Nephron (organoid): Measurements from ENCODE around the gene STN1.

Experiments
- H3K27ac Mint-ChIP-seq, 3 experiments: 2 replicates each; pipeline ENCODE4 v1.8.0; 2020; ENCODE audit warnings: mixed read lengths in 3 of 3, mild to moderate bottlenecking in 2 of 3, moderate library complexity in 1 of 3
- H3K27me3 Mint-ChIP-seq: 2 replicates; pipeline ENCODE4 v1.8.0; 2021; ENCODE audit warnings: low read depth, mild to moderate bottlenecking, moderate library complexity, mixed read lengths
- H3K36me3 Mint-ChIP-seq: 2 replicates; pipeline ENCODE4 v1.8.0; 2020; ENCODE audit warnings: low read depth, mixed read lengths
- H3K4me1 Mint-ChIP-seq: 2 replicates; pipeline ENCODE4 v1.8.0; 2020; ENCODE audit warnings: mixed read lengths
- H3K4me3 Mint-ChIP-seq, 3 experiments: 2 replicates each; pipeline ENCODE4 v1.8.0; 2020; ENCODE audit warnings: mild to moderate bottlenecking in 3 of 3, mixed read lengths in 3 of 3, moderate library complexity in 2 of 3
- H3K9me3 Mint-ChIP-seq: 2 replicates; pipeline ENCODE4 v1.8.0; 2020; ENCODE audit warnings: mixed read lengths
- TF ChIP-seq, protein P1 (sequence below), 3 experiments: fragments of 200-600 bp; sonication (generic); IDR thresholded peaks; one replicate each; pipeline ENCODE4 v1.5.0; 2021; ENCODE audit warnings: antibody characterized with exemption in 3 of 3; ENCODE audit not compliant: unreplicated experiment in 3 of 3

Gene STN1

DNA sequence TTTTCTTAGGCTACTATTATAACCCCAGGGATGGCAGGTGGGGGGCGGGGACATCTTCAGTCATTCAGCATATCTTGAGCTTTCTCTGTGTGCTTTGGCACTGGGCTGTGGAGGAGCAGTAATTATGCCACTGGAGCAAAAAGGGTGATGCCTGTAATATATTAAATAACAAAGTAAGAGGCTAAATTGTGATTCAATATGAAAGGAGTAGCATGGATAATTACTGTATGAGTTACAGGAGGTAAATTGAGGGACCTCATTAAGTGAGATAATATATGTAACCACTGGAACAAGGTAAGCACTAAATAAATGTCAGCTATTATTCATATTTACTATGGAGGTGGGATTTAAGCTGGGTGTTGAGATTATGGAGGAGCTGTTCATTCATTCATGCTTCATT is 3.3 kb upstream of the STN1 start:
- Mint-ChIP-seq H3K4me1 (peaks cover 21% of the 10 kb centered on the region), H3K9me3 (no peaks in the 10 kb centered on the region), H3K27ac (no peak overlapping the region), H3K27me3 (no peaks in the 10 kb centered on the region), H3K36me3 (no peaks in the 10 kb centered on the region), H3K4me3 (no peak overlapping the region)
- TF ChIP-seq, protein P1, sequence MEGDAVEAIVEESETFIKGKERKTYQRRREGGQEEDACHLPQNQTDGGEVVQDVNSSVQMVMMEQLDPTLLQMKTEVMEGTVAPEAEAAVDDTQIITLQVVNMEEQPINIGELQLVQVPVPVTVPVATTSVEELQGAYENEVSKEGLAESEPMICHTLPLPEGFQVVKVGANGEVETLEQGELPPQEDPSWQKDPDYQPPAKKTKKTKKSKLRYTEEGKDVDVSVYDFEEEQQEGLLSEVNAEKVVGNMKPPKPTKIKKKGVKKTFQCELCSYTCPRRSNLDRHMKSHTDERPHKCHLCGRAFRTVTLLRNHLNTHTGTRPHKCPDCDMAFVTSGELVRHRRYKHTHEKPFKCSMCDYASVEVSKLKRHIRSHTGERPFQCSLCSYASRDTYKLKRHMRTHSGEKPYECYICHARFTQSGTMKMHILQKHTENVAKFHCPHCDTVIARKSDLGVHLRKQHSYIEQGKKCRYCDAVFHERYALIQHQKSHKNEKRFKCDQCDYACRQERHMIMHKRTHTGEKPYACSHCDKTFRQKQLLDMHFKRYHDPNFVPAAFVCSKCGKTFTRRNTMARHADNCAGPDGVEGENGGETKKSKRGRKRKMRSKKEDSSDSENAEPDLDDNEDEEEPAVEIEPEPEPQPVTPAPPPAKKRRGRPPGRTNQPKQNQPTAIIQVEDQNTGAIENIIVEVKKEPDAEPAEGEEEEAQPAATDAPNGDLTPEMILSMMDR (IDR thresholded peaks at IDR 0.05; ENCODE audit: unreplicated experiment in 3 of 3): no peak

DNA sequence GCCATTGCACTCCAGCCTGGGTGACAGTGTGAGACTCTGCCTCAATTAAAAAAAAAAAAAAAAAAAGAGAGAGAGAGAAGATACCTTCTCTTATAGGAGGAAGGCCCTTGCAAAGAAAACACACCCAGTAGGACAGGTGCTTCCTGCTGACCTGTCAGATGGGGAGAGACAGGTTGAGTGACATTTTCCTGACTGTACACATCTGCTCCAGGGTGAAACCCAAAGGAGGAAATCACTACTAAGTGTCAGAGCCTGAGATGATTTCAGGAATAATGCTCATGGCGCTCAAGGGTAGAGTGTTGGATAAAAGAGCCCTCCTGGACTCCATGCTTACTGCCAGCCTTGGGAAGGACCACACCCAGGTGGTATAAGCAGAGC is 1.7 kb upstream of the STN1 start:
- Mint-ChIP-seq H3K4me3 (no peak overlapping the region), H3K27ac (peak overlapping the region in 1 of 3 experiments; percentile 29), H3K27me3 (no peaks in the 10 kb centered on the region), H3K36me3 (no peaks in the 10 kb centered on the region), H3K9me3 (no peaks in the 10 kb centered on the region), H3K4me1 (peaks cover 26% of the 10 kb centered on the region)
- TF ChIP-seq, protein P1 (IDR thresholded peaks at IDR 0.05; ENCODE audit: unreplicated experiment in 3 of 3): no peak

DNA sequence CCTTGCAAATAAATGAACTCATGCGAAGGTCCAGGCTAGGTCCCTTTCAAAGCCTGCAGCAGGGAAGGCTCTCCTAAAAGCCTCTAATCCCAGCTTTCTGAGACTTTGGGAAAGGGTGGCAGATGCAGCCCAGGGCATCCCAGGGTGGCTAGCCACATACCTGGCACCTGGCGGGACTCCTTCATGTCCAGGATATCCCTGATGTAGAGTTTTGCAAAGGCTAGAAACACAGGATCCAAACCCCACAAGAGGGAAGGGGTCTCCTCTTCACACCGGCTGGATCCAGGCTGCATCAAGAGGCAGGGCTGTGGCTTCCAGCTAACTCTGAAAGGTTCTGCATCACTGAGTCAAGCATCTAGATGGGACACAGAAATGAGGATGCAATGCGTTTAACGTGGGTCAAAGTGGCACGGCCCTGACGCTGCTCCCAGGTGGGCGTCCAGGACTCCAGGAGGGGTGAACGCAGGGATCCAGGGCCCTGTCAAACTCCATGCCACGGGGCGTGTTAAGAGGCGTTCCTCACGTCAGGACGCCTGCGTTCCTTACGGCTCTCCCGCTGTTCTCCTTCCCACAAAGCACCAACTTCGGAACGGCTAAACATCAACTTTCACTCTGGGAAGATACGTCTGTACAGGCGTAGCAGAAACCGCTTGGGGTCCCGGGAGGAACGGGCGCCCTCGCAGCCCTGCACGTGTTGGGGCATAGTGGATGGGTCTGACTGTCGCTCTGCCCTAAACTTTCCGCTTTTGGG is 507 bp downstream of the STN1 start:
- Mint-ChIP-seq H3K27me3 (no peaks in the 10 kb centered on the region), H3K9me3 (no peaks in the 10 kb centered on the region), H3K27ac (peak overlapping the region; percentile 96 to 99 (median 99)), H3K4me1 (peaks cover 26% of the 10 kb centered on the region), H3K4me3 (peak overlapping the region; percentile 89 to 99 (median 98)), H3K36me3 (peaks cover 8% of the 10 kb centered on the region)
- TF ChIP-seq, protein P1 (IDR thresholded peaks at IDR 0.05; ENCODE audit: unreplicated experiment in 3 of 3): no peak

DNA sequence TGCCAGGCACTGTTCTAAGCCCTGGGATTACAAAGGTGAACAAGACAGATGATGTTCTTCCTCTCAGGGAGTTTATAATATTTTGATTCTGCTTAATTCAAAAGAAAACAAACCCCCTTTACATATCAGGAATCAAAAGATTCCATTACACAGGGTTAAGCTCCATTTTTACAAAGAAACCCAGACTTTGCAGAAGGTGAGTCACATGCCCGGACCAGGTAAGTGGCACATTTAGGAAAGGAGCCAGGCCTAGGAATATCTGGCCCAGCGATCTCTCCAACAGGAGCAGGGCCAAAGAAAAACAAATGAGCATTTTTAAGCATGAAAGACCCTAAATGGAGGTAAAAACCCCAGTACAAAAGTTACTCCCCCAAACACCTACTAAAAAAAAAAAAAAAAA is 1.1 kb downstream of the STN1 start:
- Mint-ChIP-seq H3K9me3 (no peaks in the 10 kb centered on the region), H3K27ac (peak overlapping the region; percentile 96 to 99 (median 99)), H3K4me3 (peak overlapping the region; percentile 89 to 99 (median 98)), H3K36me3 (peaks cover 8% of the 10 kb centered on the region), H3K4me1 (peaks cover 26% of the 10 kb centered on the region), H3K27me3 (no peaks in the 10 kb centered on the region)
- TF ChIP-seq, protein P1 (IDR thresholded peaks at IDR 0.05; ENCODE audit: unreplicated experiment in 3 of 3): no peak

DNA sequence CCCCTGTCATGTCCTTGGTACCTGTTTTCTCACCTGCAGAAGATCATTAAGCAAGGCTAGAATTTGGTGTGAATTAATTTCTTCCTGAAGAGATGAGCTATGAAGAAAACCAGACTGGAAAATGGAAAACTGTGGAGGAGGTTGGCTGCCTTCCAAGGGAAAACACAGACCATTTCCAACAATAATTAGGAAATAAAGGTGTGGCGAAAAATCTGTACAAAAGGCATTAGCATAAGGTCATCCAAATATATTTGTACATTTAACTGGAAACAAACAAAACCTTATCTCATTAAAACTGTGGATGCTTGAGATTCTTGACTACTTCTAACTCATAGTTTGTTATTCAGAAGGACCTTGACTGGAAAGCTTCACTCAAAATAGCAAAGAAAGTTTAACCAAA is 1.7 kb downstream of the STN1 start:
- peaks cover 8% of the 10 kb centered on the region for H3K36me3 Mint-ChIP-seq
- H3K27me3 Mint-ChIP-seq: no peaks in the 10 kb centered on the region
- H3K9me3 Mint-ChIP-seq: no peaks in the 10 kb centered on the region

More for the DNA sequence above, 1.7 kb downstream of the STN1 start:
- peaks cover 26% of the 10 kb centered on the region for H3K4me1 Mint-ChIP-seq
- TF ChIP-seq, protein P1 (IDR thresholded peaks at IDR 0.05; ENCODE audit: unreplicated experiment in 3 of 3): no peak
- peak overlapping the region; percentile 96 to 99 (median 99) for H3K27ac Mint-ChIP-seq
- H3K4me3 Mint-ChIP-seq: peak overlapping the region; percentile 89 to 99 (median 98)
